ENCODE measurements around the gene FXYD6.

Gene FXYD6

DNA sequence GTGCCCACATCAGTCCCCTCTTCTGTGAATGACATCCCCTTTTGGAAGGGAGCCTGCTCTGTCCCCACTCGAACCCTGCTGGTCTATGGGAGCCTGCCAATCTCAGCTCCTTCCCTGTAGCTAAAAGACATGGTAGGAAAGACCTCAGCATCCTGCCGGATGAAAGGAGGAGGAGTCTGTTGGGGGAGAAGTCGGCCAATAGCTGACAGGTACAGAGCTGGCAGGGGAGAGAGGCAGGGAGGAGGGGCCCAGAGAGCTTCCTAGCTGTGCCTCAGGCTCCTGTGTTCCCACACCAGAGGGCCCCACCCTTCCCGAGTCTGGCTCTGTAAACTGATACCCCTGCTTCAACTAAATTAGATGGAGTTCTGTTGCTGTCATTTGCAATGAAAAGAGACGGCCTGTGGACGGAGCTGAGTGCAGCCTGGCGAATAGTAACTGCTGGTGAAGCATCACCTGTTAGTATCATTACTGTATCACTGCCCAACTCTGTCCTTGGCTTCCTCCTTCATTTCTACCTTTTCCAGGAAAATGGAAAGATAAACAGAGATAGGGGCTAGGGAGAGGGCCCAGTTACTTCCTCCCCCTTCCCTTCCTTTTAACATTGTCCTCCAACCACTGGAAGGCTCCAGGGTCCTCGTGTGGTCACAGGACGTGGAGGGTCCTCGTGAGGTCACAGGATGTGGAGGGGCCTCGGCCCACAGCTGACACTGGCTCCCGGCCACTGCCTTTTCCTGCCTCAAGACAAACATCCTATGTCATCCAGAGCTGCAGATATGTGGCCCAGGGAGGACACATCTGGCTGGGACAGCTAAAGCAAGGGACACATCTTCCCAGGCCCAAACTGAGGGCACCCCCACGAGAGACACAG lies 15.1 kb downstream of the FXYD6 start:
- DNase-seq (ENCODE audit: extremely low read depth, low read depth), result no peak
- TF ChIP-seq, protein P1, sequence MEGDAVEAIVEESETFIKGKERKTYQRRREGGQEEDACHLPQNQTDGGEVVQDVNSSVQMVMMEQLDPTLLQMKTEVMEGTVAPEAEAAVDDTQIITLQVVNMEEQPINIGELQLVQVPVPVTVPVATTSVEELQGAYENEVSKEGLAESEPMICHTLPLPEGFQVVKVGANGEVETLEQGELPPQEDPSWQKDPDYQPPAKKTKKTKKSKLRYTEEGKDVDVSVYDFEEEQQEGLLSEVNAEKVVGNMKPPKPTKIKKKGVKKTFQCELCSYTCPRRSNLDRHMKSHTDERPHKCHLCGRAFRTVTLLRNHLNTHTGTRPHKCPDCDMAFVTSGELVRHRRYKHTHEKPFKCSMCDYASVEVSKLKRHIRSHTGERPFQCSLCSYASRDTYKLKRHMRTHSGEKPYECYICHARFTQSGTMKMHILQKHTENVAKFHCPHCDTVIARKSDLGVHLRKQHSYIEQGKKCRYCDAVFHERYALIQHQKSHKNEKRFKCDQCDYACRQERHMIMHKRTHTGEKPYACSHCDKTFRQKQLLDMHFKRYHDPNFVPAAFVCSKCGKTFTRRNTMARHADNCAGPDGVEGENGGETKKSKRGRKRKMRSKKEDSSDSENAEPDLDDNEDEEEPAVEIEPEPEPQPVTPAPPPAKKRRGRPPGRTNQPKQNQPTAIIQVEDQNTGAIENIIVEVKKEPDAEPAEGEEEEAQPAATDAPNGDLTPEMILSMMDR (IDR thresholded peaks at IDR 0.05; ENCODE audit: low read depth, low read length), result no peak

DNA sequence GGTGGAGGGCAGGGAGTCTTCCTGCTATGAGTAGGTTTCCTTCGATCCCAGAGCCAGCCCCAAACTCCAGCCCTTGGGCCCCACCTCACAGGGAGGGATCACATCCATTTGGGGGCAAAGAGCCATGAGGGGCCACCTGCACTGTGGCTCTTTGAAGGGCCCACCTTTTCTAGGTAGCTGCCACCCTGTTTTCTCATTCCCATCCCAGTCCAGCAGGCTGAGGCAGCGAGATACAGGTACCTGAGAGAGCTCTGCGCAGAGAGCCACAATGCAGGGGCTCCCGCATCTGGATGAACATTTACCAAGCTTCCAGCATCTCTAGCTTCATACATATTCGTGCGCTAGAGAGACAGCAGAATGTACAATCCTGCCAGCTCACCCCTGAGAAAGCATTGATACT lies 16.3 kb downstream of the FXYD6 start:
- TF ChIP-seq, protein P1 (IDR thresholded peaks at IDR 0.05; ENCODE audit: low read depth, low read length), result no peak
- DNase-seq (ENCODE audit: extremely low read depth, low read depth), result no peak

DNA sequence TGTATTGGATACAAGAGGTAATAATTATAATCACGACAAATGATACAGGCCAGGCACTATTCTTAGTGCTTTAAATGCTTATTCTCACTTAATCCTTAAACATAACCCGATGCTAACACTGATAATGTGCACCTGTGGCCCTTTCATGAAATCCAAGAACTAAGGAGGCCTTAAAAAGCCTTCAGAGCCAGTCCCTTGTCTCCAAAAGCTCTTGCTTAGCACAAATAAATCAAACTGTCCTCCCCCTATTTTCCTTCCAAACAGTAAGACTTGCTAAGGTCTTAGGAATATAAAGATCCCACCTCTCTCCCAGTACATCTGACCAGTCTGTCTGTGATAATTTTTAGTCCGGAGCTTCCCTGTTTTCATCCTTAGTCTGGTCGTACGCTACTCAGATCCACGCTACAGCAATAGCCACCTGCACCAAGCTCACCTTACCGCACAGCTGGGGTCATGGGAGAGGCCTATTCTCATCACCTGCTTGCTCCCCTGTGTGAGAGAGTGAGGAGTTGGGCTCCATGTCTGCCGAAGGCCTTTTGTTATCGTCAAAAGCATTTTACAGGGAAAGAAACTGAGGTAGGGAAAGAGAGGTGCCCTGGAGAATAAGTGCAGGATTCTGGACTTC lies 16.9 kb downstream of the FXYD6 start:
- DNase-seq (ENCODE audit: extremely low read depth, low read depth), result no peak
- TF ChIP-seq, protein P1 (IDR thresholded peaks at IDR 0.05; ENCODE audit: low read depth, low read length), result no peak

DNA sequence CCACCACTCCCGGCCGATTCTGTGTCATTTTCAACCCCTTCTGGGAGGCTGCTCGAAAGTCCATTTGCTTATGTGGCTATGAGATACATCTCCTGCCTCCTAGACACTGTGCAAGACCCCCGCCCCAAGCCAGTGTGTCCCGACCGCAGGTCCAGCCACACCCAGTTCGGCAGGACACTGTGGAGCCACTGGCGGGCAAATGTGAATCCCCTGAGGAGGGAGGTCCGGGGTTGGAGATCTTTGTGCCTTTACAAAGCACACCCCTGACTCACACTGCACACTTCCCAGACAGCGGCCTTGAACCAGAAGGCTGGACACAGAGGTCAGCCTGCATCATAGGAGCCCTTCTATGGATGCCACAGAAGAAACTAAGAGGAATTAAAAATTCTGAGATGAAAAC lies 17.4 kb downstream of the FXYD6 start:
- DNase-seq (ENCODE audit: extremely low read depth, low read depth), result no peak
- TF ChIP-seq, protein P1 (IDR thresholded peaks at IDR 0.05; ENCODE audit: low read depth, low read length), result no peak

GRCh38 chr11:117857734-117858414 lies 18.6 kb downstream of the FXYD6 start:
- no peak for DNase-seq (ENCODE audit: extremely low read depth, low read depth)
- TF ChIP-seq, protein P1 (IDR thresholded peaks at IDR 0.05; ENCODE audit: low read depth, low read length), result no peak

DNA sequence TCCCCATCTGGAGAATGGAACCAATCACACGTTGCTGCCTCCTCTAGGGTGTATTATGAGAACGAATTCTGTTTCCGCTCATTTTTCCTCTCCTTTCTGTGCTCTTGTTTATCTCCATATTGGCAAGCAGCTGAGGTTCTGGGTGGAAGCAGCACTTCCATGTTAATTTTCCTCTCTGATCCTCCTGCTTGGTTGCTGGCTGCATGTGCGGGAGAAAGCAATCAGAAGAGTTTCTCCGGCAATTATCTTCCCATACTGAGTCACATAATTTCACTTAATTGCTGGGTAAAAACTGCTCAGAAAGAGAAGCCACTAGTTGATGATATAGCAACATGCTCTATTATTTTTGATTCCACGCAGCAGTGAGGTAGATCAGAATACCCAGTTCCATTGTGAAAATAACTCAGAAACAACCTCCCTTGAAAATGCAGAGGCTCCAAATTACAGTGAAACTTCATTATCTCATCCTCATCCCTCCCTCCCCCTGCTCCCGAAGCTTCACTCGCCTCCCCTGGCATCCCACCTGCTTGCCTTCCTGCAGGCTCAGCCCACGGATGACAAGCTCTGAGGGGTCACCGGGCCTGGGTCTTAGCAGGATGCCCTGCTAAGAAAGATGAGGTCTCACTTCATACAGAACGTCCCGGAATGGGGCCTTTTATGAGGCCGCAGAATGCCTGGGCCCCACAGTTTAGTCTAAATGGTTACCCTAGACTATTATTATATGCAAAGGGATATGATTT lies 20.4 kb downstream of the FXYD6 start:
- DNase-seq (ENCODE audit: extremely low read depth, low read depth), result no peak
- TF ChIP-seq, protein P1 (IDR thresholded peaks at IDR 0.05; ENCODE audit: low read depth, low read length), result no peak

Measured in AG09319 (cell line).